ENCODE measurements around the gene UQCR10.

UQCR10 gene

GRCh38 chr22:29799217-29799680 lies 32.1 kb downstream of the UQCR10 start:
- DNase-seq: no peak

DNA sequence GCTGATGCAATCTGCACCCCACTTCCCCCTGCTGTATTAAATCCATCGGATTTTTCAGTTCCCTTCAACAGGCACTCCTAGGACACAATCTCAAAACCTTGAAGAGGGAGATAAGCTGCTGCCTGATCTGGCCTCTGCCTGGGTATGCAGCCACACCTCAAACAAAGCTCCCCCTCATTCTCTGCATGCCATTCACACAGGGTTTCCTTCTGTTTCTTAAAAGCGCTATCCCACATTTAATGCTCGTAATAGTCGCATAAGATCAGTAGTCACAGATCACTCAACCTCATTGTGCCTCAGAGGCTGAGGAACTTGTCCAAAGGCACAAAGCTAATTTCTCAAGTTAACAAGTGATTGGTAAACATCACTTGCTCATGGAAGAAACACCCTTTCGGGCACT lies 34.0 kb downstream of the UQCR10 start:
- DNase-seq: no peak

- no peak for DNase-seq
Observed at GRCh38 chr22:29801796-29802195, 34.6 kb downstream of the UQCR10 start.

DNA sequence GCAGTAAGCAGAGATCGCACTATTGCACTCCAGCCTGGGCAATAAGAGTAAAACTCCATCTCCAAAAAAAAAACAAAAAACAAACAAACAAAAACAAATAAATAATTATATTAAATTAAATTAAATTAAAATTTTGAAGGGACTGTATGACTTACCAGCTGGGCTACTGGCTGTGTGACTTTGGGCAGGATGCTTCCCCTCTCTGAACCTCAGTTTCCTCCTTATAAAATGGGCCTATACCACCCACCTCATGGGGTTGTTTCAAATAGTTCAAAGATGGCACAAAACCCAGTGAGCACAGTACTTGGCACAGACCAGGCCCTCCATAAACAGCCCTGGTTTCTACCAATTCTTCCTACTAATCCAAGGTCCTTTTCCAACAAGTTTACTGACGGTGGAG lies 36.0 kb downstream of the UQCR10 start:
- no peak for DNase-seq

DNA sequence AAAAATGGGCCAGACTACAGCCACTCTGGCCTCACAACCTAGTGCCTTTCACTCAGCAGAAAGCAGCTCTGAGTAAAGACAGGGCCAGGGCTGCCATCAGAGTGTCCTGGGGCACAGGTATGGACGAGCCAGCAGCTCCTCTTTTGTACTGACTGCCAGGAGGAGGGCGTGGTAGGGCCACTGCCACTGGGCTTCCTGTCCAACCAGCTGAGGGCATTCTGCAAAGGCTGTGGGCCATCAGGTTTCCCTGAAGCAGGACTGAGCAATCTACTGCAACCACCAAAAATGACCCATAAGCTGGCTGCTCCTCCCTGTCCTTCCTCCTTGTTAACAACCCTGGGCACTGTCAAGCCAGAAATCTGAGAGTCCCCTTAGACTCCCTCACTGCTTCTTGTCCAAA lies 37.8 kb downstream of the UQCR10 start:
- no peak for DNase-seq

- no peak for DNase-seq
Observed at GRCh38 chr22:29806196-29806595, 39.0 kb downstream of the UQCR10 start.

- no peak for DNase-seq
Observed at GRCh38 chr22:29810216-29810615, 43.0 kb downstream of the UQCR10 start.

DNA sequence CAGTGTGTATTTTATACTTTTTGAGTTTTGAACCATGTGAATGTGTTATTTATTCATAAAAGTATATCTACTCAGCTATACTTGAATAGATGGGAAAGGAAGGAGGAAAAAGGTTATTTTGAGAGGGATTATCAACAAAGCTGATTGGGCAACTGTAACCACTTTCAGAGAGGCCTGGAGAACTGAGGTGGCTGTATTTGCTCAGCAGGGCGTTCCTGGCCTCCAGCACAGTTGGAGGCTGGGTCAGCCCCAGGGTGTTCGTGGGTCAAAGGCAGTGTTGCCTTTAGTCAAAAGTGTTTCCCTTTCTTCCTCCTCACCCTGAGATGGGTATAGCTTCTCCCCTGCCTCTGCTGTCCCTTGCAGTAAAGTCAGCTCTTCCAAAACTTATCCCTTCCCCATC lies 44.2 kb downstream of the UQCR10 start:
- DNase-seq: no peak

- no peak for DNase-seq
Observed at GRCh38 chr22:29813126-29813525, 46.0 kb downstream of the UQCR10 start.

DNA sequence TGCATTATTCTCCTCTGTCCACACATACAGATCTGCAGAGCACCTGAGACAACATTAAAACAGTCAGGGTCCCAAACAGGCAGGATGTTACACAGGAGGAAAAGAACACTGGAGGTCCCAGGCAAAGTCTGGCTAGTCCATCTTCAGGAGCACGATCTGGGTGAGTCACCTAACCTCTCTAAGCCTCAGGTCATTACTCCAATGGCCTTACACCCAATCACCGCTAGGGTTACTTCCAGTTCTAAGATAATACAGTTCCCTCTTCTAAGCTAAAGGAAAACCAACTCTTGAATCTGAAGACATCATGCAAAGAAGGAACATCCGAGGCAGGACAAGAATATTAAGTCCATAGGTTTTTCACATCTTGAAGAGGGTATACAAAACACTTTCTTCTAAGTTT lies 46.4 kb downstream of the UQCR10 start:
- DNase-seq: no peak

DNA sequence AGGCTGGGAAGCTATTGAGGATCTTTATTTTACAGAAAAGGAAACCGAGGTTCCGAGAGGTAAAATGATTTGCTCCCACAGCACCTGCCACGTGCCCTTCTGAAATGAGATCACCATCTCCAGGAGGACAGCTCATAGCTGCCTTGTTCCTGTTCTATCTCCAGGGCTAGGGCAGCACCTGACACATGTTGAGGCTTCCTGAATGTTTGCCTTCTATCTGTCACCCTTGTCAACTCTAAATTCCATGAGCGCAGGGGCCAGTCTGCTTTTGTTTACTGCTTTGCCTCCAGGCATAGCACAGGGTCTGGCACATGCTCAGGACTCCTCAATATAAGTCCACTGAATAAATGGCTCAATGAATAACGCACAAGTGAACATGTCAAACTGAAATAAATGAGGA lies 46.8 kb downstream of the UQCR10 start:
- no peak for DNase-seq

- DNase-seq: no peak
Observed at GRCh38 chr22:29815580-29815979, 48.4 kb downstream of the UQCR10 start.

GRCh38 chr22:29816128-29816527 lies 49.0 kb downstream of the UQCR10 start:
- no peak for DNase-seq

DNA sequence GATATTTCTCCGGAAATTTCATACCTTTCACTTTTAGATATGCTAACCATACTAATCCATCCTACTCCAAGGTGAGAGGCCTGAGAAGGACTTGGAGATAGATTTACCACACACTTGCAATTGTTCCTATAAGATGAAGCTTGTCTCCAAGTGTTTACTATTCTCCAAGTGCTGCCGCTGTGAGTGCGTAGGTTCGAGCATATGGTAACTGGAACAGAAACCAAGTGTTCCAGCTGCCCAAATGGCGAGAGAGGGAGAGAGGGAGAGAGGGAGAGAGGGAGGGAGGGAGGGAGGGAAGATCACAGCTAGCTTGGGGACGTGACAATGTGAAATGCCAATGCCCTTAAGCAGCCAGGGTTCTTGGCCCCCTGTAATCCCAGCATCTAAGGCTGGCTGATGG lies 49.4 kb downstream of the UQCR10 start:
- no peak for DNase-seq

GRCh38 chr22:29816980-29817379 lies 49.8 kb downstream of the UQCR10 start:
- DNase-seq: no peak

GRCh38 chr22:29817724-29818123 lies 50.6 kb downstream of the UQCR10 start:
- no peak for DNase-seq

DNA sequence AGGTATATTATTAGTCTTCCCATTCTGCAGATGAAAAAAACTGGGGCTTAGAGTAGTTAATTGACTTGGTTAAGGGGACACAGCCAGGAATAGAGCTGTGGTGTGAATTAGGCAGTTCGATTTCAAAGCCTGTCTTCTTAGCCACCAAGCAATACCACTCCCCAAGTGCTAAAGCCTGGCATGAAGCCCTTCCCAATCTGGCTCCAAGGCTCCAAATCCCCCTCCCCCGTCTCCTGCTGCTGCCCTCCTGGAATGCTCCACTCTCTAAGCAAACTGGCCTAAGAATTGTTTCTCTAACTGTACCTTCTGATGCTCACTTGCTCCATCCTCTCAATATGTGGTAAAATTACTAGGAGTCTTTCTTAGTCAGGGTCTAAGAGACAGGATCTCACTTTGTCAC lies 52.3 kb downstream of the UQCR10 start:
- DNase-seq: no peak

Data from activated CD4-positive, CD25-positive, alpha-beta regulatory T cell (primary cell).